Measurements from ENCODE around the gene NEU3. TPM values are rescaled to one million over a fixed set of nuclear protein-coding genes. Genes with fewer than 3 reads are reported as not detected.
"Not testable (repeated sequence)": the region's sequence is repeated elsewhere in the genome, so short reads cannot be mapped to it uniquely, and the experiment has no call there.

The NEU3 gene
- total and polyA plus RNA-seq, 4 donors, result 2.7 to 9.5 (median 5.3) TPM

GRCh38 chr11:75035911-75036565 is 47.3 kb downstream of the NEU3 start (continued):
- TF ChIP-seq REST (IDR thresholded peaks at IDR 0.05), result no peak

GRCh38 chr11:75040167-75040770 is 51.5 kb downstream of the NEU3 start:
- no peak for DNase-seq (ENCODE audit: low spot score)
- 90% methylated on average over 11 of the region's 11 CpGs for WGBS
- TF ChIP-seq YY1 (IDR thresholded peaks at IDR 0.05), result no peak
- no peak for TF ChIP-seq FOXA2 (IDR thresholded peaks at IDR 0.05)
- TF ChIP-seq NR2F2 (IDR thresholded peaks at IDR 0.05), result no peak
- TF ChIP-seq EGR1 (IDR thresholded peaks at IDR 0.05; ENCODE audit: low read depth in 2 of 2), result no peak
- TF ChIP-seq ZBTB33 (IDR thresholded peaks at IDR 0.05), result no peak
- TF ChIP-seq TAF1 (conservative IDR thresholded peaks at IDR 0.05), result no peak
- no peak for TF ChIP-seq RXRA (IDR thresholded peaks at IDR 0.05)
- no peak for TF ChIP-seq SP1 (IDR thresholded peaks at IDR 0.05)
- TF ChIP-seq HNF4G (IDR thresholded peaks at IDR 0.05), result no peak
- no peak for TF ChIP-seq GABPA (IDR thresholded peaks at IDR 0.05 in 1 of 2, conservative IDR thresholded peaks at IDR 0.05 in 1 of 2)

GRCh38 chr11:75041263-75041662 is 52.5 kb downstream of the NEU3 start:
- no peaks in the 10 kb centered on the region for H3K27me3 ChIP-seq (ENCODE audit: control insufficient read depth in 4 of 4, insufficient read depth in 4 of 4, low read length in 3 of 4)
- WGBS, result 73% methylated on average over 2 of the region's 2 CpGs
- H3K36me3 ChIP-seq (ENCODE audit: control insufficient read depth in 4 of 4, insufficient read depth in 3 of 4, low read depth in 1 of 4, low read length in 3 of 4), result no peaks in the 10 kb centered on the region
- H3K4me1 ChIP-seq (ENCODE audit: control insufficient read depth in 4 of 4, insufficient read depth in 4 of 4, low read length in 3 of 4), result no peaks in the 10 kb centered on the region
- H3K4me3 ChIP-seq (ENCODE audit: low read depth in 1 of 3, low read length in 3 of 3), result no peak overlapping the region
- no peaks in the 10 kb centered on the region for H3K9me3 ChIP-seq (ENCODE audit: control insufficient read depth in 4 of 4, low read length in 3 of 4)
- TF ChIP-seq MAX (IDR thresholded peaks at IDR 0.05) (no peak), FOXA2 (IDR thresholded peaks at IDR 0.05) (no peak), YY1 (IDR thresholded peaks at IDR 0.05) (no peak), HNF4A (conservative IDR thresholded peaks at IDR 0.05) (no peak), JUND (IDR thresholded peaks at IDR 0.05) (no peak), ATF3 (IDR thresholded peaks at IDR 0.05) (no peak), RAD21 (IDR thresholded peaks at IDR 0.05) (no peak), NR2F2 (IDR thresholded peaks at IDR 0.05) (no peak), REST (IDR thresholded peaks at IDR 0.05) (no peak), TAF1 (conservative IDR thresholded peaks at IDR 0.05) (no peak), GABPA (IDR thresholded peaks at IDR 0.05 in 1 of 2, conservative IDR thresholded peaks at IDR 0.05 in 1 of 2) (no peak), FOXA1 (IDR thresholded peaks at IDR 0.05) (no peak), RXRA (IDR thresholded peaks at IDR 0.05) (no peak)
- H3K9ac ChIP-seq (ENCODE audit: low read depth in 1 of 2, low read length in 2 of 2), result no peak overlapping the region
- H3K27ac ChIP-seq (ENCODE audit: low read depth in 1 of 2, low read length in 2 of 2), result no peak overlapping the region
- no peak for DNase-seq (ENCODE audit: low spot score)

More at GRCh38 chr11:75040167-75040770, 51.5 kb downstream of the NEU3 start:
- H3K36me3 ChIP-seq (ENCODE audit: control insufficient read depth in 4 of 4, insufficient read depth in 3 of 4, low read depth in 1 of 4, low read length in 3 of 4), result no peaks in the 10 kb centered on the region
- no peaks in the 10 kb centered on the region for H3K9me3 ChIP-seq (ENCODE audit: control insufficient read depth in 4 of 4, low read length in 3 of 4)
- H3K27me3 ChIP-seq (ENCODE audit: control insufficient read depth in 4 of 4, insufficient read depth in 4 of 4, low read length in 3 of 4), result no peaks in the 10 kb centered on the region
- no peak overlapping the region for H3K4me3 ChIP-seq (ENCODE audit: low read depth in 1 of 3, low read length in 3 of 3)
- no peak overlapping the region for H3K27ac ChIP-seq (ENCODE audit: low read depth in 1 of 2, low read length in 2 of 2)
- no peaks in the 10 kb centered on the region for H3K4me1 ChIP-seq (ENCODE audit: control insufficient read depth in 4 of 4, insufficient read depth in 4 of 4, low read length in 3 of 4)
- no peak overlapping the region for H3K9ac ChIP-seq (ENCODE audit: low read depth in 1 of 2, low read length in 2 of 2)

- H3K27ac ChIP-seq (ENCODE audit: low read depth in 1 of 2, low read length in 2 of 2); DNase-seq (ENCODE audit: low spot score); H3K9ac ChIP-seq (ENCODE audit: low read depth in 1 of 2, low read length in 2 of 2); H3K27me3 ChIP-seq (ENCODE audit: control insufficient read depth in 4 of 4, insufficient read depth in 4 of 4, low read length in 3 of 4); H3K36me3 ChIP-seq (ENCODE audit: control insufficient read depth in 4 of 4, insufficient read depth in 3 of 4, low read depth in 1 of 4, low read length in 3 of 4); H3K4me1 ChIP-seq (ENCODE audit: control insufficient read depth in 4 of 4, insufficient read depth in 4 of 4, low read length in 3 of 4); H3K9me3 ChIP-seq (ENCODE audit: control insufficient read depth in 4 of 4, low read length in 3 of 4); H3K4me3 ChIP-seq (ENCODE audit: low read depth in 1 of 3, low read length in 3 of 3): not testable (repeated sequence)
- 73% methylated on average over 3 of the region's 3 CpGs for WGBS
Measured at GRCh38 chr11:75041821-75042220, 53.1 kb downstream of the NEU3 start.
